GM12891 (cell line): ENCODE measurements around the gene DBET.
"Not testable (repeated sequence)": the region's sequence is repeated elsewhere in the genome, so short reads cannot be mapped to it uniquely, and the experiment has no call there.

Experiments
- PAX5 ChIP-seq: IDR thresholded peaks from 2 replicates; pipeline ENCODE4 v1.6.1; 2011; ENCODE audit warnings: low read length, moderate library complexity, mild to moderate bottlenecking; ENCODE audit not compliant: insufficient read depth, severe bottlenecking
- POLR2A ChIP-seq: IDR thresholded peaks from 2 replicates; pipeline ENCODE4 v1.6.1; 2011; ENCODE audit warnings: low read depth, low read length, control low read depth
- POLR2AphosphoS5 ChIP-seq: IDR thresholded peaks from 2 replicates; pipeline ENCODE4 v1.6.1; 2011; ENCODE audit warnings: low read depth, low read length, control low read depth
- POU2F2 ChIP-seq: IDR thresholded peaks from 2 replicates; pipeline ENCODE4 v1.6.1; 2011; ENCODE audit warnings: low read depth, mild to moderate bottlenecking, control low read depth, low read length, moderate library complexity
- SPI1 ChIP-seq: IDR thresholded peaks from 2 replicates; pipeline ENCODE4 v1.6.1; 2011; ENCODE audit warnings: low read depth, low read length, control low read depth
- TAF1 ChIP-seq: IDR thresholded peaks from 2 replicates; pipeline ENCODE4 v1.6.1; 2011; ENCODE audit warnings: low read depth, low read length, control low read depth

- TF ChIP-seq TAF1, SPI1, POLR2A, POLR2AphosphoS5, POU2F2, PAX5: not testable (repeated sequence)
Measured at GRCh38 chr4:190037704-190038388, 26.5 kb upstream of the DBET start.
